Caco-2 (cell line): ENCODE measurements around the gene AMN1. TPM values are rescaled to one million over a fixed set of nuclear protein-coding genes. Genes with fewer than 3 reads are reported as not detected.
"Not testable (repeated sequence)": the region's sequence is repeated elsewhere in the genome, so short reads cannot be mapped to it uniquely, and the experiment has no call there.

Experiments
- BruUV-seq: library from RNA; stranded (reverse); fragments of 400-500 nt; replicated peaks from 2 replicates; lab custom pipeline; 2021; lab: Mats Ljungman, UMichigan
- CTCF ChIA-PET: fragments of 300-600 bp; sonication (Branson Sonifier 250); formaldehyde crosslinking; loops from one replicate; lab custom pipeline; 2022; ENCODE audit warnings: antibody characterized with exemption; lab: Charles Lee
- POLR2A ChIA-PET: fragments of 300-600 bp; sonication (Branson Sonifier 250); formaldehyde crosslinking; loops from one replicate; lab custom pipeline; 2022; ENCODE audit warnings: antibody characterized with exemption; lab: Charles Lee
- DNase-seq, 2 experiments: peaks; one replicate each; pipeline versions ENCODE4 v3.0.0 to v3.0.0-alpha.2; 2020 to 2022
- H3K27me3 ChIP-seq: replicated peaks from 2 replicates; pipeline ENCODE4 v1.6.0; 2011; ENCODE audit warnings: low read length; ENCODE audit not compliant: control insufficient read depth, insufficient read depth
- H3K36me3 ChIP-seq: 2 replicates; pipeline ENCODE4 v1.5.1; 2011; ENCODE audit warnings: low read length; ENCODE audit not compliant: control insufficient read depth, insufficient read depth
- H3K4me1 ChIP-seq: fragments of 250-450 bp; sonication (Bioruptor Pico); 2 replicates; pipeline ENCODE4 v1.5.1; 2020; ENCODE audit warnings: mild to moderate bottlenecking
- H3K4me3 ChIP-seq: 2 replicates; pipeline ENCODE4 v1.5.1; 2011; ENCODE audit warnings: low read depth, mild to moderate bottlenecking, control low read depth, low read length
- H3K9me3 ChIP-seq: fragments of 250-450 bp; sonication (Bioruptor Pico); 2 replicates; pipeline ENCODE4 v1.5.1; 2020; ENCODE audit warnings: mild to moderate bottlenecking, moderate library complexity
- H3K27ac Mint-ChIP-seq: one replicate; pipeline ENCODE4 v1.8.0; 2022; ENCODE audit warnings: mixed read lengths; ENCODE audit not compliant: unreplicated experiment
- H3K27me3 Mint-ChIP-seq: one replicate; pipeline ENCODE4 v1.8.0; 2022; ENCODE audit warnings: mixed read lengths; ENCODE audit not compliant: insufficient read depth, unreplicated experiment
- H3K36me3 Mint-ChIP-seq: one replicate; pipeline ENCODE4 v1.8.0; 2022; ENCODE audit warnings: mild to moderate bottlenecking, mixed read lengths; ENCODE audit not compliant: insufficient read depth, unreplicated experiment
- H3K4me1 Mint-ChIP-seq: one replicate; pipeline ENCODE4 v1.8.0; 2022; ENCODE audit warnings: low read depth, mixed read lengths; ENCODE audit not compliant: unreplicated experiment
- H3K4me3 Mint-ChIP-seq: one replicate; pipeline ENCODE4 v1.8.0; 2022; ENCODE audit warnings: mild to moderate bottlenecking, moderate library complexity, mixed read lengths; ENCODE audit not compliant: unreplicated experiment
- H3K9me3 Mint-ChIP-seq: one replicate; pipeline ENCODE4 v1.8.0; 2022; ENCODE audit warnings: mixed read lengths; ENCODE audit not compliant: unreplicated experiment
- intact Hi-C: fragments of 100-400 bp; cut with micrococcal nuclease; formaldehyde crosslinking; loops from one replicate; pipeline ENCODE4 v1.10.0; 2022; ENCODE audit not compliant: unreplicated experiment
- total RNA-seq: library from RNA; stranded (reverse); gene quantifications from 2 replicates; pipeline ENCODE4 v1.2.3, GENCODE V29; 2022
- TF ChIP-seq, protein P1 (sequence below), 2 experiments: fragments of 200-600 bp in 1 of 2; IDR thresholded peaks; 1 replicate in 1 of 2; 2 replicates in 1 of 2; pipeline versions ENCODE4 v1.5.1 to v1.8.0; 2011 to 2022; ENCODE audit warnings: antibody characterized with exemption in 1 of 2, control low read depth in 1 of 2, inconsistent platforms in 1 of 2, low read depth in 1 of 2, low read length in 1 of 2, mild to moderate bottlenecking in 1 of 2, moderate library complexity in 1 of 2; ENCODE audit not compliant: insufficient read depth in 1 of 2, severe bottlenecking in 1 of 2, unreplicated experiment in 1 of 2

Gene AMN1
- total RNA-seq, 1 experiment from 2014 or later: 6.2 TPM

DNA sequence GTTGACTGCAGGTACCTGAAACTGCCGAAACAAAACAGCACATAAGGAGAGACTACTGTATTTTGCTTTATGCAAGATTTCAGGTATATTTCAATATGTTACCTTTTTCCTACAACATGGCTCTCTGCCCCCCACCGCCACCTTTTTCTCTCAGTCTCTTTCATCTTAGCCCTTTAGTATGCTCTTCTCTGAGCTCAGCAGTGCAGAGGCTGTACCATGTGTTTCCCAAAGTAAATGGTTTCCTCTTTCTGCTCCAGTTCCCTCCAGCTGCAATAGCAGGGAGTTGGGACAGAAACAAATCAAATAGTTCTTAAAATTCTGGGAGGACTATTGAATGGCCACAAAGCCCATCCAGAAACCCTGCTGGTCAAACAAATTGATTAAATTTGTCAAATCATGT lies 4.3 kb downstream of the AMN1 start:
- H3K4me1 ChIP-seq: peaks cover 2% of the 10 kb centered on the region; the same call in 1 of the 2 replicates
- H3K27me3 ChIP-seq: no peaks in the 10 kb centered on the region
- intact Hi-C loops: no loop called here
- TF ChIP-seq, protein P1, sequence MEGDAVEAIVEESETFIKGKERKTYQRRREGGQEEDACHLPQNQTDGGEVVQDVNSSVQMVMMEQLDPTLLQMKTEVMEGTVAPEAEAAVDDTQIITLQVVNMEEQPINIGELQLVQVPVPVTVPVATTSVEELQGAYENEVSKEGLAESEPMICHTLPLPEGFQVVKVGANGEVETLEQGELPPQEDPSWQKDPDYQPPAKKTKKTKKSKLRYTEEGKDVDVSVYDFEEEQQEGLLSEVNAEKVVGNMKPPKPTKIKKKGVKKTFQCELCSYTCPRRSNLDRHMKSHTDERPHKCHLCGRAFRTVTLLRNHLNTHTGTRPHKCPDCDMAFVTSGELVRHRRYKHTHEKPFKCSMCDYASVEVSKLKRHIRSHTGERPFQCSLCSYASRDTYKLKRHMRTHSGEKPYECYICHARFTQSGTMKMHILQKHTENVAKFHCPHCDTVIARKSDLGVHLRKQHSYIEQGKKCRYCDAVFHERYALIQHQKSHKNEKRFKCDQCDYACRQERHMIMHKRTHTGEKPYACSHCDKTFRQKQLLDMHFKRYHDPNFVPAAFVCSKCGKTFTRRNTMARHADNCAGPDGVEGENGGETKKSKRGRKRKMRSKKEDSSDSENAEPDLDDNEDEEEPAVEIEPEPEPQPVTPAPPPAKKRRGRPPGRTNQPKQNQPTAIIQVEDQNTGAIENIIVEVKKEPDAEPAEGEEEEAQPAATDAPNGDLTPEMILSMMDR (IDR thresholded peaks at IDR 0.05; ENCODE audit: insufficient read depth in 1 of 2, low read depth in 1 of 2, low read length in 1 of 2, severe bottlenecking in 1 of 2, unreplicated experiment in 1 of 2): no peak
- peaks cover 8% of the 10 kb centered on the region for H3K4me1 Mint-ChIP-seq
- BruUV-seq: no TSS peak
- no peak overlapping the region for H3K4me3 Mint-ChIP-seq
- POLR2A ChIA-PET: no interaction called here
- H3K27ac Mint-ChIP-seq: no peak overlapping the region
- no peaks in the 10 kb centered on the region for H3K27me3 Mint-ChIP-seq
- H3K4me3 ChIP-seq: no peak overlapping the region
- peaks cover 20% of the 10 kb centered on the region for H3K36me3 Mint-ChIP-seq
- no peak for DNase-seq
- CTCF ChIA-PET: no interaction called here
- H3K9me3 Mint-ChIP-seq: peaks cover 3% of the 10 kb centered on the region
- no peaks in the 10 kb centered on the region for H3K9me3 ChIP-seq
- no peaks in the 10 kb centered on the region for H3K36me3 ChIP-seq

DNA sequence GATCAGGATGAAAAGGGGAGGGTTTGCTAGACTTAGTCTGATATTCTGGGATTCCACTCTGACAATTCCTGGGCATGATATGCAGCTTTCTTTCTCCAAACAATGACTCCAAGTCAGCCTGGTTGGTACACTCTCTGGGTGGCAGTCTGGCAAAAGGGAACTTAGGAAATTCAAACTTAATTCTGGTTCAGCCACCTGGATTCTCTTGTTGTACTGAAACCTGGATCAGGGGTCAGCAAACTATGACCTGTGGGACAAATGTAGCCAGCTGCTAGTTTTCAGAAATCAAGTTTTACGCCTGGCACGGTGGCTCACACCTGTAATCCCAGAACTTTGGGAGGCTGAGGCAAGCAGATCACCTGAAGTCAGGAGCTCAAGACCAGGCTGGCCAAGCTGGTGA lies 6.2 kb downstream of the AMN1 start:
- Histone ChIP-seq H3K36me3 (no peaks in the 10 kb centered on the region; the same call in 1 of the 2 replicates), H3K9me3 (no peaks in the 10 kb centered on the region), H3K27me3 (no peaks in the 10 kb centered on the region), H3K4me1 (no peaks in the 10 kb centered on the region; the same call in 1 of the 2 replicates), H3K4me3 (no peak overlapping the region)
- BruUV-seq: no TSS peak
- Mint-ChIP-seq H3K4me3 (no peak overlapping the region), H3K27me3 (no peaks in the 10 kb centered on the region), H3K4me1 (peaks cover 11% of the 10 kb centered on the region), H3K36me3 (peaks cover 11% of the 10 kb centered on the region), H3K9me3 (peaks cover 20% of the 10 kb centered on the region), H3K27ac (no peak overlapping the region)
- POLR2A ChIA-PET: no interaction called here
- TF ChIP-seq, protein P1 (IDR thresholded peaks at IDR 0.05; ENCODE audit: insufficient read depth in 1 of 2, low read depth in 1 of 2, low read length in 1 of 2, severe bottlenecking in 1 of 2, unreplicated experiment in 1 of 2): no peak
- intact Hi-C loops: no loop called here
- DNase-seq: no peak
- CTCF ChIA-PET: no interaction called here

DNA sequence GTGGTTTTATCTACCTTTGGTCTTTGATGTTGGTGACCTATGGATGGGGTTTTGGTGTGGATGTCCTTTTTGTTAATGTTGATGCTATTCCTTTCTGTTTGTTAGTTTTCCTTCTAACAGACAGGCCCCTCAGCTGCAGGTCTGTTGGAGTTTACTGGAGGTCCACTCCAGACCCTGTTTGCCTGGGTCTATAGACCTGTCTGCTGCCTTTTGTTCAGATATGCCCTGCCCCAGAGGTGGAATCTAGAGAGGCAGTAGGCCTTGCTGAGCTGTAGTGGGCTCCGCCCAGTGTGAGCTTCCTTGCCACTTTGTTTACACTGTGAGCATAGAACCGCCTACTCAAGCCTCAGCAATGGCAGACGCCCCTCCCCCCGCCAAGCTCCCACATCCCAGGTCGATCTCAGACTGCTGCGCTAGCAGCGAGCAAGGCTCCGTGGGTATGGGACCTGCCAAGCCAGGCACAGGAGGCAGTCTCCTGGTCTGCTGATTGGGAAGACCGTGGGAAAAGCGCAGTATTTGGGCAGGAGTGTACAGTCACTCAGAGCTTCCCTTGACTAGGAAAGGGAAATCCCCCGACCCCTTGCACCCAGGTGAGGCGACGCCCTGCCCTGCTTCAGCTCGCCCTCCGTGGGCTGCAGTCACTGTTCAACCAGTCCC lies 10.2 kb downstream of the AMN1 start:
- peaks cover 15% of the 10 kb centered on the region for H3K9me3 ChIP-seq
- H3K4me3 Mint-ChIP-seq, H3K4me3 ChIP-seq, POLR2A ChIA-PET, CTCF ChIA-PET, intact Hi-C loops, H3K27ac Mint-ChIP-seq, H3K27me3 Mint-ChIP-seq, H3K36me3 ChIP-seq, H3K27me3 ChIP-seq, BruUV-seq: not testable (repeated sequence)
- peaks cover 21% of the 10 kb centered on the region for H3K4me1 ChIP-seq
- peak in 1 of 2 experiments; percentile 46 for DNase-seq
- peaks cover 18% of the 10 kb centered on the region for H3K36me3 Mint-ChIP-seq
- peaks cover 32% of the 10 kb centered on the region for H3K9me3 Mint-ChIP-seq
- peaks cover 29% of the 10 kb centered on the region for H3K4me1 Mint-ChIP-seq

DNA sequence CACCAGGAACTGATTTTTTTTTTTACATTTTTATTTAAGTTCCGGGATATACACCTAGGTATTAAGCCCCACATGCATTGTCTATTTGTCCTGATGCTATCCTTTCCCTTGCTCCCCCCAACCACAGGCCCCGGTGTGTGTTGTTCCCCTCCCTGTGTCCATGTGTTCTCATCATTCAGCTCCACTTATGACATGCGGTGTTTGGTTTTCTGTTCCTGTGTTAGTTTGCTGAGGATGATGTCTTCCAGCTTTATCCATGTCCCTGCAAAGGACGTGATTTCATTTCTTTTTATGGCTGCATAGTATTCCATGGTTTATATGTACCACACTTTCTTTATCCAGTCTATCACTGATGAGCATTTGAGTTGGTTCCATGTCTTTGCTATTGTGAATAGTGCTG lies 11.8 kb downstream of the AMN1 start:
- H3K4me1 Mint-ChIP-seq: peaks cover 29% of the 10 kb centered on the region
- POLR2A ChIA-PET, CTCF ChIA-PET: not testable (repeated sequence)

More for the DNA sequence above, 11.8 kb downstream of the AMN1 start:
- H3K27me3 Mint-ChIP-seq, H3K36me3 ChIP-seq, H3K27me3 ChIP-seq, intact Hi-C loops, DNase-seq, BruUV-seq, H3K4me3 Mint-ChIP-seq, H3K4me3 ChIP-seq: not testable (repeated sequence)
- Mint-ChIP-seq H3K9me3 (peaks cover 34% of the 10 kb centered on the region), H3K27ac (peak overlapping the region; percentile 40), H3K36me3 (peaks cover 18% of the 10 kb centered on the region)
- Histone ChIP-seq H3K9me3 (peaks cover 21% of the 10 kb centered on the region), H3K4me1 (peaks cover 21% of the 10 kb centered on the region)
